Measurements from ENCODE around the gene CUX1. TPM values are rescaled to one million over a fixed set of nuclear protein-coding genes. Genes with fewer than 3 reads are reported as not detected.
"Not testable (repeated sequence)": the region's sequence is repeated elsewhere in the genome, so short reads cannot be mapped to it uniquely, and the experiment has no call there.

Gene CUX1
- total RNA-seq, 1 experiment from 2014 or later: 116 TPM

GRCh38 chr7:101829821-101830220 is 12.4 kb downstream of the CUX1 start:
- intact Hi-C loops (cut with micrococcal nuclease; ENCODE audit: unreplicated experiment): no loop called here
- Histone ChIP-seq H3K4me1 (no peaks in the 10 kb centered on the region), H3K4me3 (ENCODE audit: low read depth, low read length) (no peak overlapping the region), H3K27me3 (replicated peaks; ENCODE audit: control insufficient read depth, insufficient read depth, low read length) (no peaks in the 10 kb centered on the region), H3K9me3 (no peaks in the 10 kb centered on the region), H3K36me3 (ENCODE audit: control insufficient read depth, insufficient read depth, low read length) (no peaks in the 10 kb centered on the region; the same call in 1 of the 2 replicates)
- DNase-seq: no peak
- no peak overlapping the region for H3K27ac Mint-ChIP-seq (ENCODE audit: unreplicated experiment)
- H3K9me3 Mint-ChIP-seq (ENCODE audit: unreplicated experiment): no peaks in the 10 kb centered on the region
- ChIA-PET POLR2A (no interaction called here), CTCF (no interaction called here)
- TF ChIP-seq, protein P1, sequence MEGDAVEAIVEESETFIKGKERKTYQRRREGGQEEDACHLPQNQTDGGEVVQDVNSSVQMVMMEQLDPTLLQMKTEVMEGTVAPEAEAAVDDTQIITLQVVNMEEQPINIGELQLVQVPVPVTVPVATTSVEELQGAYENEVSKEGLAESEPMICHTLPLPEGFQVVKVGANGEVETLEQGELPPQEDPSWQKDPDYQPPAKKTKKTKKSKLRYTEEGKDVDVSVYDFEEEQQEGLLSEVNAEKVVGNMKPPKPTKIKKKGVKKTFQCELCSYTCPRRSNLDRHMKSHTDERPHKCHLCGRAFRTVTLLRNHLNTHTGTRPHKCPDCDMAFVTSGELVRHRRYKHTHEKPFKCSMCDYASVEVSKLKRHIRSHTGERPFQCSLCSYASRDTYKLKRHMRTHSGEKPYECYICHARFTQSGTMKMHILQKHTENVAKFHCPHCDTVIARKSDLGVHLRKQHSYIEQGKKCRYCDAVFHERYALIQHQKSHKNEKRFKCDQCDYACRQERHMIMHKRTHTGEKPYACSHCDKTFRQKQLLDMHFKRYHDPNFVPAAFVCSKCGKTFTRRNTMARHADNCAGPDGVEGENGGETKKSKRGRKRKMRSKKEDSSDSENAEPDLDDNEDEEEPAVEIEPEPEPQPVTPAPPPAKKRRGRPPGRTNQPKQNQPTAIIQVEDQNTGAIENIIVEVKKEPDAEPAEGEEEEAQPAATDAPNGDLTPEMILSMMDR (IDR thresholded peaks at IDR 0.05; ENCODE audit: insufficient read depth in 1 of 2, low read depth in 1 of 2, low read length in 1 of 2, severe bottlenecking in 1 of 2, unreplicated experiment in 1 of 2): no peak
- no peaks in the 10 kb centered on the region for H3K27me3 Mint-ChIP-seq (ENCODE audit: insufficient read depth, unreplicated experiment)
- H3K4me1 Mint-ChIP-seq (ENCODE audit: low read depth, unreplicated experiment): peaks cover 12% of the 10 kb centered on the region
- H3K4me3 Mint-ChIP-seq (ENCODE audit: unreplicated experiment): no peak overlapping the region
- peaks cover 81% of the 10 kb centered on the region for H3K36me3 Mint-ChIP-seq (ENCODE audit: insufficient read depth, unreplicated experiment)
- no TSS peak for BruUV-seq (replicated peaks)

GRCh38 chr7:101831396-101831795 is 14.0 kb downstream of the CUX1 start:
- H3K4me3 Mint-ChIP-seq (ENCODE audit: unreplicated experiment); H3K9me3 Mint-ChIP-seq (ENCODE audit: unreplicated experiment); H3K9me3 ChIP-seq; intact Hi-C loops (cut with micrococcal nuclease; ENCODE audit: unreplicated experiment); H3K4me1 ChIP-seq; BruUV-seq (replicated peaks); H3K27me3 Mint-ChIP-seq (ENCODE audit: insufficient read depth, unreplicated experiment); H3K4me3 ChIP-seq (ENCODE audit: low read depth, low read length); DNase-seq; H3K27me3 ChIP-seq (replicated peaks; ENCODE audit: control insufficient read depth, insufficient read depth, low read length); POLR2A ChIA-PET; H3K36me3 ChIP-seq (ENCODE audit: control insufficient read depth, insufficient read depth, low read length); H3K27ac Mint-ChIP-seq (ENCODE audit: unreplicated experiment); CTCF ChIA-PET: not testable (repeated sequence)
- Mint-ChIP-seq H3K4me1 (ENCODE audit: low read depth, unreplicated experiment) (peaks cover 12% of the 10 kb centered on the region), H3K36me3 (ENCODE audit: insufficient read depth, unreplicated experiment) (peaks cover 78% of the 10 kb centered on the region)

- no TSS peak for BruUV-seq (replicated peaks)
- Histone ChIP-seq H3K9me3 (no peaks in the 10 kb centered on the region), H3K4me3 (ENCODE audit: low read depth, low read length) (no peak overlapping the region), H3K4me1 (no peaks in the 10 kb centered on the region), H3K27me3 (replicated peaks; ENCODE audit: control insufficient read depth, insufficient read depth, low read length) (no peaks in the 10 kb centered on the region), H3K36me3 (ENCODE audit: control insufficient read depth, insufficient read depth, low read length) (no peaks in the 10 kb centered on the region; the same call in 1 of the 2 replicates)
- ChIA-PET CTCF (no interaction called here), POLR2A (no interaction called here)
- H3K36me3 Mint-ChIP-seq (ENCODE audit: insufficient read depth, unreplicated experiment): peaks cover 84% of the 10 kb centered on the region
- no peaks in the 10 kb centered on the region for H3K27me3 Mint-ChIP-seq (ENCODE audit: insufficient read depth, unreplicated experiment)
- intact Hi-C loops (cut with micrococcal nuclease; ENCODE audit: unreplicated experiment): no loop called here
- DNase-seq: no peak
- H3K27ac Mint-ChIP-seq (ENCODE audit: unreplicated experiment): peak overlapping the region; percentile 51
- H3K4me3 Mint-ChIP-seq (ENCODE audit: unreplicated experiment): no peak overlapping the region
- H3K9me3 Mint-ChIP-seq (ENCODE audit: unreplicated experiment): no peaks in the 10 kb centered on the region
- TF ChIP-seq, protein P1 (IDR thresholded peaks at IDR 0.05; ENCODE audit: insufficient read depth in 1 of 2, low read depth in 1 of 2, low read length in 1 of 2, severe bottlenecking in 1 of 2, unreplicated experiment in 1 of 2): no peak
- peaks cover 7% of the 10 kb centered on the region for H3K4me1 Mint-ChIP-seq (ENCODE audit: low read depth, unreplicated experiment)
These were observed 14.8 kb downstream of the CUX1 start for GRCh38 chr7:101832205-101832631.

Data from Caco-2 (cell line).